ENCODE results near the gene CLDN12. TPM values are rescaled to one million over a fixed set of nuclear protein-coding genes. Genes with fewer than 3 reads are reported as not detected.
A peak's percentile ranks its signal among the peaks of the same experiment; 100 is the strongest.

CLDN12 gene
- polyA plus RNA-seq, 1 donor (not counting 4 experiments of a cell fraction or from before 2014, with no cell fraction given) = 62.5 TPM

DNA sequence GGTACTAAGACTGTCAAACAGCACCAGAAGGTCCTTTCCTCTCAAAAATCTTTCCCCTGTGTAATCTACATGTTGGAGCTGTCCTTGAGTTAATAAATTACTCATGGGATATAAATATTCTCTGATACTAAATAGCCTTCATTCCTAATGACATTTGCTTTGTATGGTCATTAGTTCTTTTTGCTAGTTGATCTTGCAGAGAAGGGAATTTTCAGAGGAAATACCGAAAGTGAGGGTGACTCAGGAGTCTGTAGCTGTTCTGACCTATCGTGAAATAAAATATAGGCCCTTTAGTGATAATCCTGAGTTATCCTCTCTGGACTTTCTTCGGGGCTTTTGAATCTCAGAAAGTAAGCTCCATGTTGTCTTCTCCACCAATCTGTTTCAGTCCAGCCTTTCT is 19.4 kb upstream of the CLDN12 start:
- Histone ChIP-seq H3K9me1 (ENCODE audit: control insufficient read depth, extremely low read depth, insufficient read depth, low read length) (no peaks in the 10 kb centered on the region), H3K4me1 (ENCODE audit: control insufficient read depth, extremely low read depth, insufficient read depth, low read length) (peaks cover 36% of the 10 kb centered on the region), H2AFZ (ENCODE audit: control insufficient read depth, low read length) (peak overlapping the region; percentile 39), H3K27ac (ENCODE audit: control insufficient read depth, insufficient read depth, low read length) (peak overlapping the region; percentile 79), H3K9me3 (ENCODE audit: control insufficient read depth, low read depth, low read length) (no peaks in the 10 kb centered on the region), H3K79me2 (ENCODE audit: control insufficient read depth, insufficient read depth, low read length) (no peaks in the 10 kb centered on the region), H3K9ac (ENCODE audit: control insufficient read depth, extremely low read depth, insufficient read depth, low read length) (peak overlapping the region; percentile 33), H4K20me1 (ENCODE audit: control insufficient read depth, extremely low read depth, insufficient read depth, low read length) (no peaks in the 10 kb centered on the region), H3K4me2 (ENCODE audit: control insufficient read depth, extremely low read depth, insufficient read depth, low read depth, low read length) (peak overlapping the region; percentile 63), H3K27me3 (ENCODE audit: control insufficient read depth, extremely low read depth, insufficient read depth, low read length) (no peaks in the 10 kb centered on the region), H3K4me3 (ENCODE audit: control insufficient read depth in 2 of 3, extremely low read depth in 1 of 3, insufficient read depth in 2 of 3, low read depth in 1 of 3, low read length in 3 of 3) (peak overlapping the region in 2 of 3 experiments; percentile 34 to 51), H3K36me3 (ENCODE audit: control insufficient read depth in 2 of 2, extremely low read depth in 1 of 2, insufficient read depth in 2 of 2, low read length in 2 of 2) (peaks cover 0 to 3% of the 10 kb centered on the region in 2 experiments)
- TF ChIP-seq EZH2 (IDR thresholded peaks at IDR 0.05; ENCODE audit: low read length) (no peak), CTCF (optimal IDR thresholded peaks at IDR 0.05 in 1 of 3, IDR thresholded peaks at IDR 0.05 in 1 of 3, conservative IDR thresholded peaks at IDR 0.05 in 1 of 3; ENCODE audit: extremely low read depth in 1 of 3, insufficient read depth in 2 of 3, low read length in 3 of 3) (no peak)
- dilution Hi-C loops (cut with MboI; ENCODE audit: extremely low pct_ligation_motif_present, low sequenced_read_pairs) = no loop called here
- DNase-seq (ENCODE audit: low read depth, low spot score) (no peak), FAIRE-seq (no peak)

- dilution Hi-C loops (cut with MboI; ENCODE audit: extremely low pct_ligation_motif_present, low sequenced_read_pairs) = no loop called here
- TF ChIP-seq CTCF (optimal IDR thresholded peaks at IDR 0.05 in 1 of 3, IDR thresholded peaks at IDR 0.05 in 1 of 3, conservative IDR thresholded peaks at IDR 0.05 in 1 of 3; ENCODE audit: extremely low read depth in 1 of 3, insufficient read depth in 2 of 3, low read length in 3 of 3) = no peak
- no peak for TF ChIP-seq EZH2 (IDR thresholded peaks at IDR 0.05; ENCODE audit: low read length)
- Histone ChIP-seq H3K9me1 (ENCODE audit: control insufficient read depth, extremely low read depth, insufficient read depth, low read length) (no peaks in the 10 kb centered on the region), H3K9ac (ENCODE audit: control insufficient read depth, extremely low read depth, insufficient read depth, low read length) (no peak overlapping the region), H3K27ac (ENCODE audit: control insufficient read depth, insufficient read depth, low read length) (peak overlapping the region; percentile 79), H3K27me3 (ENCODE audit: control insufficient read depth, extremely low read depth, insufficient read depth, low read length) (no peaks in the 10 kb centered on the region), H3K9me3 (ENCODE audit: control insufficient read depth, low read depth, low read length) (no peaks in the 10 kb centered on the region), H3K4me2 (ENCODE audit: control insufficient read depth, extremely low read depth, insufficient read depth, low read depth, low read length) (peak overlapping the region; percentile 63), H3K4me1 (ENCODE audit: control insufficient read depth, extremely low read depth, insufficient read depth, low read length) (peaks cover 36% of the 10 kb centered on the region), H3K4me3 (ENCODE audit: control insufficient read depth in 2 of 3, extremely low read depth in 1 of 3, insufficient read depth in 2 of 3, low read depth in 1 of 3, low read length in 3 of 3) (peak overlapping the region in 2 of 3 experiments; percentile 34 to 51), H2AFZ (ENCODE audit: control insufficient read depth, low read length) (peak overlapping the region; percentile 39), H3K79me2 (ENCODE audit: control insufficient read depth, insufficient read depth, low read length) (no peaks in the 10 kb centered on the region), H3K36me3 (ENCODE audit: control insufficient read depth in 2 of 2, extremely low read depth in 1 of 2, insufficient read depth in 2 of 2, low read length in 2 of 2) (no peaks in the 10 kb centered on the region), H4K20me1 (ENCODE audit: control insufficient read depth, extremely low read depth, insufficient read depth, low read length) (no peaks in the 10 kb centered on the region)
- no peak for FAIRE-seq
- DNase-seq (ENCODE audit: low read depth, low spot score) = no peak
Observed at GRCh38 chr7:90384433-90384832, 18.8 kb upstream of the CLDN12 start.
